Measurements from ENCODE around the gene NAT14.
A peak's percentile ranks its signal among the peaks of the same experiment; 100 is the strongest.

The NAT14 gene

GRCh38 chr19:55455576-55456235, 29.3 kb upstream of the NAT14 start:
- DNase-seq (ENCODE audit: extremely low read depth, low read depth), result no peak
- no peak for TF ChIP-seq CTCF (IDR thresholded peaks at IDR 0.05; ENCODE audit: low read depth, low read length)

GRCh38 chr19:55456347-55456746, 28.6 kb upstream of the NAT14 start:
- TF ChIP-seq CTCF (IDR thresholded peaks at IDR 0.05; ENCODE audit: low read depth, low read length), result no peak
- DNase-seq (ENCODE audit: extremely low read depth, low read depth), result no peak

- no peak for TF ChIP-seq CTCF (IDR thresholded peaks at IDR 0.05; ENCODE audit: low read depth, low read length)
- DNase-seq (ENCODE audit: extremely low read depth, low read depth), result no peak
Observed at GRCh38 chr19:55457683-55458457, 27.1 kb upstream of the NAT14 start.

- TF ChIP-seq CTCF (IDR thresholded peaks at IDR 0.05; ENCODE audit: low read depth, low read length), result no peak
Observed at GRCh38 chr19:55459551-55459949, 25.4 kb upstream of the NAT14 start.

GRCh38 chr19:55459950-55460657, 24.9 kb upstream of the NAT14 start:
- no peak for TF ChIP-seq CTCF (IDR thresholded peaks at IDR 0.05; ENCODE audit: low read depth, low read length)
- no peak for DNase-seq (ENCODE audit: extremely low read depth, low read depth)

More at GRCh38 chr19:55459551-55459949, 25.4 kb upstream of the NAT14 start:
- DNase-seq (ENCODE audit: extremely low read depth, low read depth), result no peak

GRCh38 chr19:55460670-55461258, 24.2 kb upstream of the NAT14 start:
- DNase-seq (ENCODE audit: extremely low read depth, low read depth), result peak; percentile 71

More at GRCh38 chr19:55460670-55461258, 24.2 kb upstream of the NAT14 start:
- TF ChIP-seq CTCF (IDR thresholded peaks at IDR 0.05; ENCODE audit: low read depth, low read length), result no peak

All from AG09319 (cell line).